Measurements from ENCODE around the gene TCAF1.
"Not testable (repeated sequence)": the region's sequence is repeated elsewhere in the genome, so short reads cannot be mapped to it uniquely, and the experiment has no call there.

DNA sequence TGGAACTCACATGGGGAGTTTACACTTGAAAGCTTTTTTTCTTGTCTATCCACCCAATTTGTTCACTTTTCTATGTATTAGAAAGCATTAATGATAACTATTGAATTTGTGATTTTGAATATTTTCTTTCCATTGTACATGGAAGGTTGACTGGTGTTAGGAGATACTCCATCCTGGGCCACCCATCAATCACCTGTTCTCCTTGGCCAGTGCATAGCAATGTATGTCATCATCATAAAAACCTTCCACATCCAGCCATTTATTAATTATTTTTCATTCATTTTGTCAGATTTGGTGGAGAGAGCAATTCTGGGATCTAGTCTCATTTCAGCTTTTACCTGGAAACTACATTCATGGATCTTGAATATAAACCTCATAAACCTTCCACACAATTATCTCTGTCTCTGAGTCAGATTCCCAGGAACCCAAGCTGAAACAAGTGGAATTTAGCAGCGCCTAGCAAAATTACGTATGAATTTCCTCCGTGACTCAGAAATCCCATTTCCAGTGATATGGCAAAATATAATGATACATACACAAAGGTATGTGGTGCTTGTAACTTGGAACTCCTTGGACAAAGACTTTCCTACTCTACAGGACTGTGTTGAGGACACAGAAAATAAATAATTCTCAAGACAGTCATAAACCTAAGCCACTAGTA is 78.2 kb downstream of the TCAF1 start:
- TF ChIP-seq, protein P1, sequence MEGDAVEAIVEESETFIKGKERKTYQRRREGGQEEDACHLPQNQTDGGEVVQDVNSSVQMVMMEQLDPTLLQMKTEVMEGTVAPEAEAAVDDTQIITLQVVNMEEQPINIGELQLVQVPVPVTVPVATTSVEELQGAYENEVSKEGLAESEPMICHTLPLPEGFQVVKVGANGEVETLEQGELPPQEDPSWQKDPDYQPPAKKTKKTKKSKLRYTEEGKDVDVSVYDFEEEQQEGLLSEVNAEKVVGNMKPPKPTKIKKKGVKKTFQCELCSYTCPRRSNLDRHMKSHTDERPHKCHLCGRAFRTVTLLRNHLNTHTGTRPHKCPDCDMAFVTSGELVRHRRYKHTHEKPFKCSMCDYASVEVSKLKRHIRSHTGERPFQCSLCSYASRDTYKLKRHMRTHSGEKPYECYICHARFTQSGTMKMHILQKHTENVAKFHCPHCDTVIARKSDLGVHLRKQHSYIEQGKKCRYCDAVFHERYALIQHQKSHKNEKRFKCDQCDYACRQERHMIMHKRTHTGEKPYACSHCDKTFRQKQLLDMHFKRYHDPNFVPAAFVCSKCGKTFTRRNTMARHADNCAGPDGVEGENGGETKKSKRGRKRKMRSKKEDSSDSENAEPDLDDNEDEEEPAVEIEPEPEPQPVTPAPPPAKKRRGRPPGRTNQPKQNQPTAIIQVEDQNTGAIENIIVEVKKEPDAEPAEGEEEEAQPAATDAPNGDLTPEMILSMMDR (IDR thresholded peaks at IDR 0.05; ENCODE audit: low read depth, low read length, poor library complexity, severe bottlenecking): not testable (repeated sequence)
- not testable (repeated sequence) for TF ChIP-seq EZH2phosphoT487 (IDR thresholded peaks at IDR 0.05; ENCODE audit: borderline replicate concordance, low read length)
